Activated naive CD8-positive, alpha-beta T cell treated with anti-CD3 and anti-CD28 coated beads for 36 hours (primary cell): ENCODE data around the gene OSBPL10. TPM values are rescaled to one million over a fixed set of nuclear protein-coding genes. Genes with fewer than 3 reads are reported as not detected.

Experiments used
- DNase-seq: peaks from one replicate; pipeline ENCODE4 v3.0.0; 2021
- H3K27ac Mint-ChIP-seq: one replicate; pipeline ENCODE4 v1.8.0; 2022; ENCODE audit warnings: mild to moderate bottlenecking, moderate library complexity, mixed read lengths
- H3K27me3 Mint-ChIP-seq: one replicate; pipeline ENCODE4 v1.8.0; 2022; ENCODE audit warnings: mild to moderate bottlenecking, mixed read lengths
- H3K36me3 Mint-ChIP-seq: one replicate; pipeline ENCODE4 v1.8.0; 2021; ENCODE audit warnings: mild to moderate bottlenecking, mixed read lengths
- H3K4me1 Mint-ChIP-seq: one replicate; pipeline ENCODE4 v1.8.0; 2021; ENCODE audit warnings: mixed read lengths
- H3K4me3 Mint-ChIP-seq: one replicate; pipeline ENCODE4 v1.8.0; 2022; ENCODE audit warnings: mild to moderate bottlenecking, moderate library complexity, mixed read lengths
- H3K9me3 Mint-ChIP-seq: one replicate; pipeline ENCODE4 v1.8.0; 2022; ENCODE audit warnings: mixed read lengths
- total RNA-seq, 2 experiments: library from RNA; stranded (reverse); gene quantifications; one replicate each; pipeline ENCODE4 v1.2.3, GENCODE V29; 2021

OSBPL10 gene
- total RNA-seq, 2 experiments from 2014 or later = 5.4 to 5.5 TPM

DNA sequence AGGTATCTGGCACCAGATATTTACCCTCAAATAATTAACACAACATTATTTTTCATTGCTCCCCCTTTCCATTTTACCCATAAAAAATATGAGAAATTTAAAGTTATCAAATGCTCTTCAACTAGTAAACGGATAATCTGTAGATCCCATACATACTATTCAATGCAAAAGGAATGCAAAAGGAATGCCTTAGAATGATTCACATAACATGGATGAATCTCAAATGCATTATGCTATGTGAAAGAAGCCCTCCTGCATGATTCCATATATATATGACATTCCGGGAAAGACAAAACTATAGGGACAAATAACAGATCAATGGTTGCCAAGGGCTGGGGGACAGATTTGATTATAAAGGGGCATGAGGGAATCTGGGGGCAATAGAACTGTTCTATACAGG lies 252.7 kb downstream of the OSBPL10 start:
- Mint-ChIP-seq H3K4me3 (no peak overlapping the region), H3K27ac (no peak overlapping the region), H3K4me1 (no peaks in the 10 kb centered on the region), H3K27me3 (peaks cover 7% of the 10 kb centered on the region), H3K9me3 (no peaks in the 10 kb centered on the region), H3K36me3 (no peaks in the 10 kb centered on the region)
- DNase-seq = no peak

GRCh38 chr3:31725976-31726375 lies 255.1 kb downstream of the OSBPL10 start:
- DNase-seq = no peak
- H3K27me3 Mint-ChIP-seq = peaks cover 7% of the 10 kb centered on the region
- no peak overlapping the region for H3K27ac Mint-ChIP-seq
- no peak overlapping the region for H3K4me3 Mint-ChIP-seq
- no peaks in the 10 kb centered on the region for H3K36me3 Mint-ChIP-seq
- H3K9me3 Mint-ChIP-seq = no peaks in the 10 kb centered on the region
- no peaks in the 10 kb centered on the region for H3K4me1 Mint-ChIP-seq

DNA sequence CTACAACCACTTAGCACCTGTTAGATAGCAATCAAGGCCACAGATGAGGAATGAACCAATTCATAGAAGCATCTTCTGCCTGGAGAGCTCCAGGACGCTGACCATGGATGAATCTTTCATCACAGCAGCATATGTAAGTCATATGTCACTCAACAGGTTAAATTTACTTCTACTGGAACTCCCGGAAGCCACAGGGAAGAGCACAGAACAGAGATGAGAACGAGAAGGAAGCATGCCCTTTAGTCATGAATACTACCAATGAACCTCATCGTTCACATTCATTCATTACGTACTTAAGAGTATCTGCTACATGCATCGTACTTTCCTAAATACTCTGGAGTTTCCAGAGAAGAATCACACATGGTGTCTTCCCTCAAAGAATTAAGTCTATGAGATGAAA lies 255.5 kb downstream of the OSBPL10 start:
- H3K27me3 Mint-ChIP-seq = peaks cover 10% of the 10 kb centered on the region

DNA sequence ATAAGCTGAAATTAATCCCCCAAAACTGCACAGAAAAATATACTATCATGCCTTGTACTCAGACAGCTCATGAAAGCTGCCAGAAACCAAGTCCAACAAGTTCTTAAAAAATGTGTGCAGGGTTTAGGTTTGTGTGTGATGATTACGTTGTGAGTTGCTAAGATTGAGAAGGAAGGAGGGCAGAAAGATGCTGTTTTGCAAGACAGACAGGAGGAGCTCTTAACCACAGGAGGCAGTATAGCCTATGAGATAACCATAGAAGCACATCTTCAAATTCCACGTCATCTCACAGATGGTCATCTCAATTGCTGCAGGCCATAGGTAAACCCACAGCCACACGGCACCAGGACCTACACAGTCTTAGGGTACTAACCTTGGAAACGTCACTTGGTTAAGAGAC lies 256.4 kb downstream of the OSBPL10 start:
- Mint-ChIP-seq H3K27me3 (peaks cover 10% of the 10 kb centered on the region), H3K4me1 (no peaks in the 10 kb centered on the region), H3K9me3 (no peaks in the 10 kb centered on the region), H3K27ac (no peak overlapping the region), H3K4me3 (no peak overlapping the region), H3K36me3 (no peaks in the 10 kb centered on the region)
- no peak for DNase-seq

More for the DNA sequence above, 255.5 kb downstream of the OSBPL10 start:
- Mint-ChIP-seq H3K4me3 (no peak overlapping the region), H3K9me3 (no peaks in the 10 kb centered on the region), H3K27ac (no peak overlapping the region), H3K4me1 (no peaks in the 10 kb centered on the region), H3K36me3 (no peaks in the 10 kb centered on the region)
- no peak for DNase-seq

DNA sequence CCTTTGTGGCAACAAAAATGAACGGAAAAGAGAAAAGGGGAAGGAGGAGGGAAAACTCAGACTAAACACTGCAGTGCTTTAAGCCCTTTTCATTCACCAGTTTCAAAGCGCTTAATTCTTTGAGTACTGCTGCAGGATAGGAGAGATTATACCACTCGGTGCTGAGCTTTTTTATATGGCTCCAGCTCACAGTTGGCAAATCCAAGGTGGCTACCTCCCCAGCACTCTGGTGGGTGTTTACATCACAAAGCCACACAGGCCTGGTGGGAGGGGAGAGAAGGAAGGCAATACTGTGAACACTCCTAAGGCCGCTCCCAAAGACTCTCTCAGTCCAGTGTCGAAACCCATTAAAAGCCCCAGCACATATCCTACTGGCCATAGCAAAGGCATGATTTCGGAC lies 256.9 kb downstream of the OSBPL10 start:
- Mint-ChIP-seq H3K4me3 (no peak overlapping the region), H3K27me3 (peaks cover 10% of the 10 kb centered on the region), H3K27ac (no peak overlapping the region), H3K4me1 (no peaks in the 10 kb centered on the region), H3K36me3 (no peaks in the 10 kb centered on the region), H3K9me3 (no peaks in the 10 kb centered on the region)
- DNase-seq = no peak

GRCh38 chr3:31723701-31724100 lies 257.4 kb downstream of the OSBPL10 start:
- no peak overlapping the region for H3K27ac Mint-ChIP-seq
- no peaks in the 10 kb centered on the region for H3K4me1 Mint-ChIP-seq
- no peaks in the 10 kb centered on the region for H3K9me3 Mint-ChIP-seq
- H3K4me3 Mint-ChIP-seq = no peak overlapping the region
- H3K27me3 Mint-ChIP-seq = peaks cover 10% of the 10 kb centered on the region
- H3K36me3 Mint-ChIP-seq = no peaks in the 10 kb centered on the region
- DNase-seq = no peak

- Mint-ChIP-seq H3K9me3 (no peaks in the 10 kb centered on the region), H3K27ac (no peak overlapping the region), H3K4me1 (no peaks in the 10 kb centered on the region), H3K36me3 (no peaks in the 10 kb centered on the region), H3K27me3 (peaks cover 14% of the 10 kb centered on the region), H3K4me3 (no peak overlapping the region)
- DNase-seq = no peak
These were observed 259.4 kb downstream of the OSBPL10 start for GRCh38 chr3:31721676-31722075.

GRCh38 chr3:31714495-31715280 lies 266.4 kb downstream of the OSBPL10 start:
- H3K27ac Mint-ChIP-seq = no peak overlapping the region
- no peaks in the 10 kb centered on the region for H3K9me3 Mint-ChIP-seq
- peaks cover 4% of the 10 kb centered on the region for H3K27me3 Mint-ChIP-seq

DNA sequence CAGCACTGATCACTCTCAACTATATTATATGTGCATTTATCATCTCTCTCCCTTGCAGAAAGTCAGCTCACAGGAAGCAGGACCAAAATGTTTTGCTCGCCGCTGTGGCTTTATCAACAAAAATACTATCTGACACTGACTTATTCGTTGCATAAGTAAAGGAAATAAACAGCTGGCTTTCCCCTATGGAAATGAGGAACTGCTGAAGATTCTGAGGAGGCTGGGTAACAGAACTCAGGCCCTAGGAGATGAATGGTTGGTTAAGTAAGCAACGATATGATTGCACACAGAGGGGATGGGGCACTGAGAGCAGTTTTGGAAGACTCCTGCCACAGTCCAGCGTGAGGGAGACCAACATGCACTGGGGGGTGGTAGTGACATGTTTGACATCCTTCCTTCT lies 267.2 kb downstream of the OSBPL10 start:
- Mint-ChIP-seq H3K36me3 (no peaks in the 10 kb centered on the region), H3K4me3 (no peak overlapping the region), H3K9me3 (no peaks in the 10 kb centered on the region), H3K4me1 (no peaks in the 10 kb centered on the region), H3K27ac (no peak overlapping the region), H3K27me3 (peaks cover 4% of the 10 kb centered on the region)
- DNase-seq = no peak

More at GRCh38 chr3:31714495-31715280, 266.4 kb downstream of the OSBPL10 start:
- Mint-ChIP-seq H3K4me1 (no peaks in the 10 kb centered on the region), H3K4me3 (no peak overlapping the region), H3K36me3 (no peaks in the 10 kb centered on the region)
- no peak for DNase-seq

DNA sequence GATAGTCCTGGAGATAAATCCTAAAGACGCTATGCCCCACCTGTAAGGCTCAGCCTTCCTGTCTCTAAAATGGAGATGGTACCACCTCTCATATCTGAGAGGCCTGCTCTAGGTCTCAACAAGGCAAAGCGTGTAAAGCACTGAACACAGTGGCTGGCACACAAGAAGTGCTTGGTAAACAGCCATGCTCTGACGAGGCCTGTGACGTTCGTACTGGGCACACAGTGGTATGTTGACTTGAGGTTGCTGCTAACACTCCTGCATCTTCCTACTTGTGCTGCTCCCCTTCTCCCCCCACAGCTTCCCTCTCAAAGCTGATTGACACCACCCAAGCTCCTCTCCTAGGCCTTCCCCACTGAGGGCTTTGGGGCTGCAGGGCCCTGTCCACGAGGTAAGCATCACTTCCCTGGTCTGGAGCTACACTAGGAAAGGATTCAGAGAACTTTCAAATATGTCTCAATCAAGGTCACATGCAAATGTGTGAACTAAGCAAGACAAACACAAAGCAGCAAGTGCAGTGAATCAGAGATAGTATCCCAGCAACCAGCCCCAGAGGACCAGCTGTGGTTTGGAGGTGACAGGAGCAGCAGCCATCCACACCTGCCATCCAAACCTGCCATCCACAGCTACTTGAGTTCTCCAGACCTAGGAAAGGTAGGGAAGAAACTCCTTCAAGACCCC lies 270.8 kb downstream of the OSBPL10 start:
- Mint-ChIP-seq H3K27ac (no peak overlapping the region), H3K4me3 (no peak overlapping the region), H3K27me3 (peaks cover 3% of the 10 kb centered on the region), H3K36me3 (no peaks in the 10 kb centered on the region), H3K9me3 (no peaks in the 10 kb centered on the region), H3K4me1 (no peaks in the 10 kb centered on the region)
- DNase-seq = no peak

- no peaks in the 10 kb centered on the region for H3K9me3 Mint-ChIP-seq
- peaks cover 3% of the 10 kb centered on the region for H3K4me1 Mint-ChIP-seq
- DNase-seq = no peak
- H3K36me3 Mint-ChIP-seq = no peaks in the 10 kb centered on the region
- H3K4me3 Mint-ChIP-seq = no peak overlapping the region
- peaks cover 3% of the 10 kb centered on the region for H3K27me3 Mint-ChIP-seq
- H3K27ac Mint-ChIP-seq = no peak overlapping the region
These were observed 271.5 kb downstream of the OSBPL10 start for GRCh38 chr3:31709526-31709925.

DNA sequence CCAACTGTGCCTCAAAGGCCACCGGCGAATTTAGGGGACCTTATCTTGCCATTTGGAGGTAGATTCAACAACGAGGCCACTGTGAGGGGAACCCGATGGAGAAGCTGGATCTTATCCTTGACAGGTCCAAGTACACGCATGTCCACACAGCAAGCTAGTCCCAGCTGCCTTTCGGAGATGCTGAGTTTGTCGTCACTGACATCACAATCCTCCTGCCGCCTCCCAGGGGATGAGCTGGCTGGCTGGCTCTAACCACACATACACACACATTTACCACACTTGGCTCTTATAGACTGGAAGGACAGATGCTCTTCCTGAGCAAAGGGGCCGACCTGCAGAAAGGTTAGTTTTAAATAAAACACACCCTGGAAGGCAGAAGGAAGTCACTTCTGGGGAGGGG lies 272.1 kb downstream of the OSBPL10 start:
- Mint-ChIP-seq H3K4me1 (peaks cover 3% of the 10 kb centered on the region), H3K9me3 (no peaks in the 10 kb centered on the region), H3K4me3 (no peak overlapping the region), H3K36me3 (no peaks in the 10 kb centered on the region), H3K27ac (no peak overlapping the region), H3K27me3 (peaks cover 3% of the 10 kb centered on the region)
- no peak for DNase-seq

- no peak for DNase-seq
- Mint-ChIP-seq H3K4me3 (no peak overlapping the region), H3K27me3 (peaks cover 12% of the 10 kb centered on the region), H3K27ac (no peak overlapping the region), H3K9me3 (no peaks in the 10 kb centered on the region), H3K4me1 (peaks cover 3% of the 10 kb centered on the region), H3K36me3 (no peaks in the 10 kb centered on the region)
These were observed 273.8 kb downstream of the OSBPL10 start for GRCh38 chr3:31707286-31707685.

DNA sequence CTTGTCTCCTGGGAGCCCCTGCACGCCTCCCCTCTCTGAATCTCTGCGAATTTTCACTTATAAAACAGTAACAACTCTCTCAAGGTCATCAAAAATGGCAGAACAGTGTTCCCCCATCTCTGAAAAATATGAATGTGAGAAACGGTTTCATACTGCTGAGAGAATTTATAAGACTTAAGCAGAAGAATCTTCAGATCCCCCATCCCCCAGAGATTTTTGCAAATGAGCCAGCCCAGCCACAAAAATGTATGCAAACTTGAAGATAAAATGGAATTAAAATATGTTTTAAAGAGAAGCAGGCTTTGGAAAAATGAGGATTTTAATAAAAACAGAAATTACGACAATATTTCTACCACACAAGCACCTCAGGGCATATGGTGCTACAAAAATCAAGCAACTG lies 275.3 kb downstream of the OSBPL10 start:
- no peak for DNase-seq
- H3K4me3 Mint-ChIP-seq = no peak overlapping the region
- H3K4me1 Mint-ChIP-seq = peaks cover 3% of the 10 kb centered on the region
- H3K27ac Mint-ChIP-seq = no peak overlapping the region
- peaks cover 16% of the 10 kb centered on the region for H3K27me3 Mint-ChIP-seq
- no peaks in the 10 kb centered on the region for H3K9me3 Mint-ChIP-seq
- H3K36me3 Mint-ChIP-seq = no peaks in the 10 kb centered on the region

DNA sequence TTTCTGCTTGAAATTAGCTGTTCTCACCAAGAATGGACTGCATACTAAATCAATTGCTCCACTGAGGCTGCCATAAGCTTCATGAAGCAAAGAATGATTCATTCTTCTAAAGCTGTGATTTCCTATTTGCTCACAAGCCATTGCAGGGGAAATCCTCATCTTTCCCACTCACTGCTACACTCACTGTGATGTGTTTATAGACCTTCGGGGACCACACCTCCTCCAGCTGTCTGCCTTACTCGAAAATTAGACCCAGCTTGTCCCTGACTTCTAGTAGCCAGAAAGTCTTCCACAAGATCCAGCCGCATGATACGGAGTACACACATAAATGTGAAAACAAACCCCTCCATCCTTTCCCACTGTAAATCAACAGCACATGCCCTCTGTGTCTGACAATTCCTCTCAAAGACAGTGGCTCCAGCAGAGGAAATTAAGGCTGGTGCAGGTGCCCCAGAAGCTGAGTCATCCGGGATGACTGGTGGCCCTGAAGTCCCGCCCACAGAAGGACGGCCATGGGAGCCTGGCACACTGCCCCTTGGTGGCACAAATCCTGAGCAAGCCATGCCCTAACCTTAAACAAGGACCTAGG lies 276.4 kb downstream of the OSBPL10 start:
- peaks cover 16% of the 10 kb centered on the region for H3K27me3 Mint-ChIP-seq
- H3K4me1 Mint-ChIP-seq = peaks cover 3% of the 10 kb centered on the region
- H3K9me3 Mint-ChIP-seq = no peaks in the 10 kb centered on the region
- H3K36me3 Mint-ChIP-seq = no peaks in the 10 kb centered on the region
- no peak overlapping the region for H3K4me3 Mint-ChIP-seq
- H3K27ac Mint-ChIP-seq = no peak overlapping the region
- DNase-seq = peak; percentile 24
